LNCAP (cell line): ENCODE measurements around the gene ZNF407.

ENCODE experiments used
- TF ChIP-seq, protein P1 (sequence below): fragments of 450-650 bp; IDR thresholded peaks from 2 replicates; pipeline ENCODE4 v1.5.1; 2017; ENCODE audit warnings: mild to moderate bottlenecking

ZNF407 gene

DNA sequence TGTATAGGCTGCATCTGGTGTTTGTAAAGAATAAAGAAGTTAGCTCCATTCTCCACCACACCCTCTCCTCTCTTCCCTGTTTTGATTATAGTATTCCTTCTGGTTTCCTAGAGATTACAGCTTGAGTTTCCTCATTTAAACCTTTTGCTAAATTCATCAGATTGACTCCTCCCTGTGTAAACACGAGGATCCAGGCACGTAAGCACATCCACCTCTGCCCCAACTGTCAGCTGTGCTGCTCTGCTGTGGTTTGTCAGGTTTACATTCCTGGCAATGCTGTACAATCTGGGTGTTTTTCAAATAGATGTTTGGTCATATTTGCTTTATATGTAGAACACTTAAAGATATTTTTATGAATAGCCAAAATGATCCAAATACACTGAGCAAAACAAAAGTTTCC is 308.5 kb downstream of the ZNF407 start:
- TF ChIP-seq, protein P1, sequence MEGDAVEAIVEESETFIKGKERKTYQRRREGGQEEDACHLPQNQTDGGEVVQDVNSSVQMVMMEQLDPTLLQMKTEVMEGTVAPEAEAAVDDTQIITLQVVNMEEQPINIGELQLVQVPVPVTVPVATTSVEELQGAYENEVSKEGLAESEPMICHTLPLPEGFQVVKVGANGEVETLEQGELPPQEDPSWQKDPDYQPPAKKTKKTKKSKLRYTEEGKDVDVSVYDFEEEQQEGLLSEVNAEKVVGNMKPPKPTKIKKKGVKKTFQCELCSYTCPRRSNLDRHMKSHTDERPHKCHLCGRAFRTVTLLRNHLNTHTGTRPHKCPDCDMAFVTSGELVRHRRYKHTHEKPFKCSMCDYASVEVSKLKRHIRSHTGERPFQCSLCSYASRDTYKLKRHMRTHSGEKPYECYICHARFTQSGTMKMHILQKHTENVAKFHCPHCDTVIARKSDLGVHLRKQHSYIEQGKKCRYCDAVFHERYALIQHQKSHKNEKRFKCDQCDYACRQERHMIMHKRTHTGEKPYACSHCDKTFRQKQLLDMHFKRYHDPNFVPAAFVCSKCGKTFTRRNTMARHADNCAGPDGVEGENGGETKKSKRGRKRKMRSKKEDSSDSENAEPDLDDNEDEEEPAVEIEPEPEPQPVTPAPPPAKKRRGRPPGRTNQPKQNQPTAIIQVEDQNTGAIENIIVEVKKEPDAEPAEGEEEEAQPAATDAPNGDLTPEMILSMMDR, result no peak

DNA sequence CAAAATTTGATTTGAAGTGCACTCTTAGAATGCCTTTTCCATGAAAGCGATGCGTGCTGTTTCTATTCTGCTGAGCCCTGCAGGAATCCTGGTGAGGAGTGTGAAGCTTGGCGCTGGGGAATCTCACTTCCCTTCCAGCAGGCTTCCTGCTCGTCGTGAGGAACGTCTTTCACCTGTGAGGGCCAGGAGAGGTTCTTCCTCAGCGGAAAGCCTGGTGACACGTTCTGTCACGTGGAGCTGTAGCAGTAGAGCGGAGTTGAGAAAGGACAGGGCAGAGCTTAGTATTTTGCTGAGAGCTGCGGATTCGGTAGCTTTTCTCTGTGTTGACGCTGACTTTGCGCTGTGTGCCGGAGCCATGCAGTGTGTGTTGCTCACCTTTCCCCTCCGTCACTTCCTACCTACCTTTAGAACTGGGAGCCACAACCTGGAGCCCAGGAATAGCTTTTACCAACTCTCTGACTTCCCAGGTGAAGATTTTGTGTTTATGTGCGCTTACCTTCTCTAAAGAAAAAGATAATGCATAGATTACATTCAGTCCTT is 316.5 kb downstream of the ZNF407 start:
- TF ChIP-seq, protein P1, result no peak

DNA sequence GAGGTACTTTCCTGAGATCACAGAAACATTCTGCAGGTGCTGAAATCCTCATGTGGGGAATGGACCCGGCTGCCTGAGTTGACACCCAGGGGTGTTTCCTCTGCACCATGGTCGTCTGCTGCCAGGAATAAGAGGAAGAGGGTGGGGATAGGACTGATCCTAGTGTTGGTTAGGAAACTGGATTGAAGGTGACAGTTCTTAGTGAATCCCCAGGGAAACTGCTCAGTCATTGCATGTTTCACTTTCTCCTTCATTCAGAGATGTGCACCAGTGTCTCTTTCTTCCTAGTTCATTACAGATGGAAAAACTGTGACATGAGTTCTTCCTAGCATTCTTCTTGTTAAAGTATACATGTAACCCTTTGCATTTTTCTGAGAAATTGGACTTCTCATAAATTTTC is 317.0 kb downstream of the ZNF407 start:
- TF ChIP-seq, protein P1, result no peak

DNA sequence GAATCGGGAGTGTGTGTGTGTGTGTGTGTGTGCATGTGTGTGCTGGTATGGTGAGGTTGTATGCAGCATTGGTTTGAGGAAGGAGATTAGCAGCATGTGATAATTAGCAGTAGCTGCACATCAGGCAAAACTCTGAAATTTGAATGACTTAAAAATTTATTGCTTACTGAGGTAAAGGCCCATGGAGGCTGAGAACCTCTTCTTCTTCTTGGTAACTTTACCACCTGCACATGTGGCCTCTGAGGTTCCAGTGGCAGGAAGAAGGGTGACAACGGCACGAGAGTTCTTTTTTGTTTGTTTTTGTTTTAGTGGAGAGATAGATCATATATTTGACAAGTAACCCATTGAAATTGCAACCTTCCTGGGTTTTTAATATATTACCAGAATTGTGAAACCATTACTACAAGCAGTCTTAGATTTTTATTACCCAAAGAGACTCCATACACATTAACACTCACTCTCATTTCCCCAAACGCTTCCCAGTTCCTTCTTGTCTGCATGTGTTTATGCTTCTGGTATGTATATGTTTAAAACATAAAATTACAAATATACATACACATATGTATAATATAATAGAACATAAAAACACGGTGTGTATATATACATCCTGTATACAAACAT is 319.2 kb downstream of the ZNF407 start:
- TF ChIP-seq, protein P1, result no peak

DNA sequence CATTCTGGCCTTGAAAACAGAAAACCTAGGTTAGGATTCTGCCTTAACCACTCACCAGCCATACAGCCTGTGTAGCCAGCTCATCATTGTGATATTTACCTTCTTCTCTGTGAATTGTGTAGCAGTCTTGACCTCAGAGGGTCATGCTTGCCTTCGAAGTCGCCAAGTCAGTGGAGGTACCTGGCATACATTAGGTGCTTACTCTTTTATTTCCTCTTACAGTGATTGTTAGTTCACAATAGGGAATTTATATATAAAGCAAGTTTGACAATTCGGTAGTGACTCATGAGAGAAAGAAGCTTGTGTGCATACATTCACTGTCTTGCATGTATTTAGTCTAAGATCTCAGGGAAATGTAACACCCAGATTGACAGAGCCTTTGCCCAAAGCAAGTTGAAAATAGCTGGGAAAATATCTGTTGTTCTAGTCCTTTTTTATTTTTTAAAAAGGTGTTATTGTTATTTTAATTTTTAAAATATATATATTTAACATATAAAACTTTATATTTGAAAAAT is 320.7 kb downstream of the ZNF407 start:
- TF ChIP-seq, protein P1, result no peak

DNA sequence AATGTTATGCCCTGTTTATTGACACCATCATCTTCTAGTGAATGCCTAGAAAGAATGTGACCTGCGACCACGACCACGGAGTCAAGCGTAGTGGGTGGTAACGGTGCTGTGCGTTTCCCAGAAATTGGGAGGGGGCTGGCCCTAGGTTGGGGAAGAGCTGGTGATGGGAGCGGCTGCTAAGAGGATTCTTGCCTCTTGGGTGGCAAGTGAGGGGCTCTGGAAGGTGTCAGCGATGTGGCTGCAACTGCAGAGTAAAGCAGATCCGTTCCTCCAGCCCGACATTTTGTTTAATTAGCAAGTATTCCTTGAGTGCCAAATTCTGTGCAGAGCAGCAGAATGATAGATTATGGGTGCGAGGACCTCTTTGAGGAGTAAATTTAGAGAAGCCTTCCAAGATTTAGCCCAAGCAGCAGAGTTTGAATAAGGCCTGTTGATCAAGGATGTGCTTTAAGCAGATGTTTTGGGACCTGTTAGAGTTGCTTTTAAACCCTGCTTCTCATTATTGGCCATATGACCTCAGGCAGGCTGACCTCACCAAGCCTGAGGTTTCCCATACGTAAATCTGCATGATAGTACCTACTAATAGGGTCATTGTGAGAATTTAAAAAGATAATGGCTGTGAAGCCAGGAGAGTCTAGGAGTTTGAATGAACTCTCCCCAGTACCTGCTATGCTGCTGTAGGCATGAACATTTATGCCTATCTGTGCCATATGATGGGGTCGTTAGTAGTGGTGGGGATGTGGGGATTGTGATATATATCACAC is 323.6 kb downstream of the ZNF407 start:
- TF ChIP-seq, protein P1, result no peak

DNA sequence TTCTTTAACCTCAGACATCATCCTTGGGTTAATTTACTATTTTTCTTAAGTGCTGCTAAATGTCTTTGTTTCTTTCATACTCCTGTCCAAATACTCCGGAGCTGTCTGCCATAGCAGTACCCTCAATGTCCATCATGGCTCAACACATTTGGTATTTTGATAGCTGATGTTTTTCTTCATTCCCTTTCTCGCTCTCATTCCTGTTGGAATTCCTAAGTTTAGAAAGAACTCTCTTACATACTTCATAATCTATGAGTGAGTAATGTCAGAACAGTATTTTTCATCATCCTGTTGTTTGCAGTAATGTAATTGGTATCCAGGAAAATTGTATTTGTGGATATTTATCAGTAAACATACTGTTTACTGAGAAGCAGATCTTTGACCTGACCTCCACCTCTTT is 328.4 kb downstream of the ZNF407 start:
- TF ChIP-seq, protein P1, result no peak
